Hepatocyte (in vitro differentiated cells): ENCODE results near the gene PKN1. TPM values are rescaled to one million over a fixed set of nuclear protein-coding genes. Genes with fewer than 3 reads are reported as not detected.

Experiments used
- DNase-seq: peaks from one replicate; pipeline ENCODE4 v3.0.0-alpha.2; 2016; ENCODE audit warnings: low spot score
- H2AFZ ChIP-seq: fragments of 200-600 bp; sonication (generic); 2 replicates; pipeline ENCODE4 v1.6.0; 2016; ENCODE audit warnings: antibody characterized with exemption, mild to moderate bottlenecking
- H3K27ac ChIP-seq: fragments of 200-600 bp; sonication (generic); 2 replicates; pipeline ENCODE4 v1.5.1; 2016; ENCODE audit warnings: mild to moderate bottlenecking
- H3K27me3 ChIP-seq: fragments of 200-600 bp; sonication (generic); 2 replicates; pipeline ENCODE4 v1.6.1; 2016
- H3K36me3 ChIP-seq: fragments of 200-600 bp; sonication (generic); replicated peaks from 2 replicates; pipeline ENCODE4 v1.5.1; 2016; ENCODE audit warnings: low read depth; ENCODE audit not compliant: insufficient read depth
- H3K4me1 ChIP-seq: fragments of 200-600 bp; sonication (generic); 2 replicates; pipeline ENCODE4 v1.5.1; 2016; ENCODE audit warnings: mild to moderate bottlenecking, moderate library complexity; ENCODE audit not compliant: insufficient read depth
- H3K4me2 ChIP-seq: fragments of 200-600 bp; sonication (generic); 2 replicates; pipeline ENCODE4 v1.6.0; 2016
- H3K4me3 ChIP-seq: fragments of 200-600 bp; sonication (generic); 2 replicates; pipeline ENCODE4 v1.5.1; 2016; ENCODE audit warnings: mild to moderate bottlenecking
- H3K79me2 ChIP-seq: fragments of 200-600 bp; sonication (generic); 2 replicates; pipeline ENCODE4 v1.6.0; 2017; ENCODE audit warnings: mild to moderate bottlenecking
- H3K9me2 ChIP-seq: fragments of 200-600 bp; sonication (generic); replicated peaks from 2 replicates; pipeline ENCODE4 v1.6.0; 2017; ENCODE audit warnings: mild to moderate bottlenecking; ENCODE audit not compliant: insufficient read depth
- H3K9me3 ChIP-seq: fragments of 200-600 bp; sonication (generic); 2 replicates; pipeline ENCODE4 v1.5.1; 2016; ENCODE audit warnings: low read depth, mild to moderate bottlenecking
- H4K20me1 ChIP-seq: fragments of 200-600 bp; sonication (generic); 2 replicates; pipeline ENCODE4 v1.6.0; 2016; ENCODE audit warnings: mild to moderate bottlenecking; ENCODE audit not compliant: insufficient read depth, poor library complexity, severe bottlenecking
- EZH2 ChIP-seq: fragments of 200-600 bp; sonication (generic); IDR thresholded peaks from 2 replicates; pipeline ENCODE4 v1.6.1; 2016; ENCODE audit warnings: antibody characterized with exemption, mild to moderate bottlenecking, borderline replicate concordance
- EZH2phosphoT487 ChIP-seq: fragments of 200-600 bp; sonication (generic); IDR thresholded peaks from one replicate; pipeline ENCODE4 v1.6.1; 2018; ENCODE audit warnings: antibody characterized with exemption, mild to moderate bottlenecking, low read depth, moderate library complexity; ENCODE audit not compliant: unreplicated experiment, severe bottlenecking
- WGBS: methylation state at CpG from one replicate; pipeline ENCODE4 v1.1.6; 2016; ENCODE audit warnings: low lambda C conversion rate; ENCODE audit errors: missing lambda C conversion rate; 5-methylcytosine and 5-hydroxymethylcytosine counted together
- polyA plus RNA-seq: library from polyadenylated mRNA; unstranded; fragments of >200 nt; fragmentation: Nextera tagmentation; extraction: Ambion mirVana; gene quantifications from 2 replicates; pipeline ENCODE4 v1.2.1, GENCODE V29; 2016
- total RNA-seq: library from RNA; depleted of rRNA; stranded (reverse); fragments of >200 nt; gene quantifications from 2 replicates; pipeline ENCODE4 v1.2.3, GENCODE V29; 2014
- TF ChIP-seq, protein P1 (sequence below): fragments of 200-600 bp; sonication (generic); IDR thresholded peaks from 2 replicates; pipeline ENCODE4 v1.5.1; 2016; ENCODE audit warnings: antibody characterized with exemption, mild to moderate bottlenecking; ENCODE audit not compliant: poor library complexity

The PKN1 gene
- total and polyA plus RNA-seq, 2 experiments from 2014 or later, result 57.4 to 83.3 TPM

- Histone ChIP-seq H3K36me3 (peaks cover 6% of the 10 kb centered on the region), H3K4me3 (no peak overlapping the region), H2AFZ (peak overlapping the region; percentile 16), H3K27ac (peak overlapping the region; percentile 81), H4K20me1 (peaks cover 17% of the 10 kb centered on the region), H3K27me3 (no peaks in the 10 kb centered on the region), H3K4me1 (peaks cover 38% of the 10 kb centered on the region), H3K9me3 (no peaks in the 10 kb centered on the region), H3K4me2 (peak overlapping the region; percentile 55), H3K9me2 (no peaks in the 10 kb centered on the region), H3K79me2 (peaks cover 15% of the 10 kb centered on the region)
- TF ChIP-seq, protein P1, sequence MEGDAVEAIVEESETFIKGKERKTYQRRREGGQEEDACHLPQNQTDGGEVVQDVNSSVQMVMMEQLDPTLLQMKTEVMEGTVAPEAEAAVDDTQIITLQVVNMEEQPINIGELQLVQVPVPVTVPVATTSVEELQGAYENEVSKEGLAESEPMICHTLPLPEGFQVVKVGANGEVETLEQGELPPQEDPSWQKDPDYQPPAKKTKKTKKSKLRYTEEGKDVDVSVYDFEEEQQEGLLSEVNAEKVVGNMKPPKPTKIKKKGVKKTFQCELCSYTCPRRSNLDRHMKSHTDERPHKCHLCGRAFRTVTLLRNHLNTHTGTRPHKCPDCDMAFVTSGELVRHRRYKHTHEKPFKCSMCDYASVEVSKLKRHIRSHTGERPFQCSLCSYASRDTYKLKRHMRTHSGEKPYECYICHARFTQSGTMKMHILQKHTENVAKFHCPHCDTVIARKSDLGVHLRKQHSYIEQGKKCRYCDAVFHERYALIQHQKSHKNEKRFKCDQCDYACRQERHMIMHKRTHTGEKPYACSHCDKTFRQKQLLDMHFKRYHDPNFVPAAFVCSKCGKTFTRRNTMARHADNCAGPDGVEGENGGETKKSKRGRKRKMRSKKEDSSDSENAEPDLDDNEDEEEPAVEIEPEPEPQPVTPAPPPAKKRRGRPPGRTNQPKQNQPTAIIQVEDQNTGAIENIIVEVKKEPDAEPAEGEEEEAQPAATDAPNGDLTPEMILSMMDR, result no peak
- TF ChIP-seq EZH2phosphoT487, result no peak
- WGBS, result 69% methylated on average over 21 of the region's 22 CpGs
- no peak for DNase-seq
Measured at GRCh38 chr19:14510311-14511228, 77.5 kb downstream of the PKN1 start.

DNA sequence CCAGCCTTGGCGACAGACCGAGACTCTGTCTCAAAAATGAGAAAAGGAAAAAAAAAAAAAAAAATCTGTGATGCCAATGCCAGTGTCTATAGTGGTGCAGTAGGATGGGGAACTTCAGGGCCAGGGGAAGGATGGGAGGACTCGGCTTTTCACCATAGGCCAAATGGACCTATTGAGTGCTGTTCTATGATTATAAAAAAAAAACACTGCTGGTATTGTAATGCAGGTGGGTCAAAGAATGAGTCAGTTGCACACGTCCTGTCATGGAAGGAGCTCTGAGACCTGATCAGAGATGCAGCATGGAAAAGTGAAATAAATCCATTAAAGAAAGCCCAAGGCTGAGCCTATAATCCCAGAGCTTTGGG lies 78.1 kb downstream of the PKN1 start:
- DNase-seq, result no peak
- peak overlapping the region; percentile 81 for H3K27ac ChIP-seq
- H4K20me1 ChIP-seq, result peaks cover 23% of the 10 kb centered on the region
- TF ChIP-seq EZH2 (no peak), EZH2phosphoT487 (no peak)
- TF ChIP-seq, protein P1, result no peak
- no peak overlapping the region for H2AFZ ChIP-seq
- no peaks in the 10 kb centered on the region for H3K9me2 ChIP-seq
- peaks cover 21% of the 10 kb centered on the region for H3K79me2 ChIP-seq
- no peak overlapping the region for H3K4me2 ChIP-seq
- no peaks in the 10 kb centered on the region for H3K9me3 ChIP-seq
- H3K36me3 ChIP-seq, result peaks cover 6% of the 10 kb centered on the region
- H3K27me3 ChIP-seq, result no peaks in the 10 kb centered on the region
- peaks cover 39% of the 10 kb centered on the region for H3K4me1 ChIP-seq
- no peak overlapping the region for H3K4me3 ChIP-seq
- 94% methylated on average over 4 of the region's 4 CpGs for WGBS

GRCh38 chr19:14512406-14512961 lies 79.4 kb downstream of the PKN1 start:
- H3K4me2 ChIP-seq, result no peak overlapping the region
- H4K20me1 ChIP-seq, result peaks cover 36% of the 10 kb centered on the region
- H3K79me2 ChIP-seq, result peaks cover 34% of the 10 kb centered on the region
- TF ChIP-seq EZH2phosphoT487 (no peak), EZH2 (no peak)
- TF ChIP-seq, protein P1, result no peak
- DNase-seq, result no peak
- H3K27me3 ChIP-seq, result no peaks in the 10 kb centered on the region
- no peak overlapping the region for H2AFZ ChIP-seq
- whole genome bisulfite sequencing, result 97% methylated on average over 14 of the region's 14 CpGs
- peaks cover 6% of the 10 kb centered on the region for H3K36me3 ChIP-seq
- H3K27ac ChIP-seq, result no peak overlapping the region
- H3K4me1 ChIP-seq, result peaks cover 32% of the 10 kb centered on the region
- H3K9me2 ChIP-seq, result no peaks in the 10 kb centered on the region
- H3K9me3 ChIP-seq, result no peaks in the 10 kb centered on the region
- H3K4me3 ChIP-seq, result no peak overlapping the region
